ENCODE data around the gene TBC1D22A. TPM values are rescaled to one million over a fixed set of nuclear protein-coding genes. Genes with fewer than 3 reads are reported as not detected.

The TBC1D22A gene
- total and polyA plus RNA-seq, 4 donors, result 4.1 to 12.4 (median 8.4) TPM

GRCh38 chr22:47158457-47158856, 396.0 kb downstream of the TBC1D22A start:
- TF ChIP-seq, protein P1, sequence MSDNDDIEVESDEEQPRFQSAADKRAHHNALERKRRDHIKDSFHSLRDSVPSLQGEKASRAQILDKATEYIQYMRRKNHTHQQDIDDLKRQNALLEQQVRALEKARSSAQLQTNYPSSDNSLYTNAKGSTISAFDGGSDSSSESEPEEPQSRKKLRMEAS (IDR thresholded peaks at IDR 0.05), result no peak
- TF ChIP-seq RAD21 (IDR thresholded peaks at IDR 0.05) (no peak), HNF4A (conservative IDR thresholded peaks at IDR 0.05) (no peak), ZBTB33 (IDR thresholded peaks at IDR 0.05) (no peak), NR2F2 (IDR thresholded peaks at IDR 0.05) (no peak), SP1 (IDR thresholded peaks at IDR 0.05) (no peak), FOXA2 (IDR thresholded peaks at IDR 0.05) (no peak), FOXA1 (IDR thresholded peaks at IDR 0.05) (no peak), REST (IDR thresholded peaks at IDR 0.05) (no peak), EGR1 (IDR thresholded peaks at IDR 0.05; ENCODE audit: low read depth in 2 of 2) (no peak), CTCF (IDR thresholded peaks at IDR 0.05; ENCODE audit: low read depth, low read length, missing input control) (no peak), JUND (IDR thresholded peaks at IDR 0.05) (no peak), GABPA (IDR thresholded peaks at IDR 0.05 in 1 of 2, conservative IDR thresholded peaks at IDR 0.05 in 1 of 2) (no peak), TAF1 (conservative IDR thresholded peaks at IDR 0.05) (no peak), HNF4G (IDR thresholded peaks at IDR 0.05) (no peak), RXRA (IDR thresholded peaks at IDR 0.05) (no peak), YY1 (IDR thresholded peaks at IDR 0.05) (no peak)
- TF ChIP-seq, protein P2, sequence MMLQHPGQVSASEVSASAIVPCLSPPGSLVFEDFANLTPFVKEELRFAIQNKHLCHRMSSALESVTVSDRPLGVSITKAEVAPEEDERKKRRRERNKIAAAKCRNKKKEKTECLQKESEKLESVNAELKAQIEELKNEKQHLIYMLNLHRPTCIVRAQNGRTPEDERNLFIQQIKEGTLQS (IDR thresholded peaks at IDR 0.05), result no peak
- Histone ChIP-seq H3K9ac (ENCODE audit: low read depth in 1 of 2, low read length in 2 of 2) (no peak overlapping the region), H3K9me3 (ENCODE audit: control insufficient read depth in 4 of 4, low read length in 3 of 4) (no peaks in the 10 kb centered on the region), H3K27me3 (ENCODE audit: control insufficient read depth in 4 of 4, insufficient read depth in 4 of 4, low read length in 3 of 4) (no peaks in the 10 kb centered on the region), H3K4me1 (ENCODE audit: control insufficient read depth in 4 of 4, insufficient read depth in 4 of 4, low read length in 3 of 4) (no peaks in the 10 kb centered on the region), H3K4me3 (ENCODE audit: low read depth in 1 of 3, low read length in 3 of 3) (no peak overlapping the region), H3K27ac (ENCODE audit: low read depth in 1 of 2, low read length in 2 of 2) (no peak overlapping the region), H3K36me3 (ENCODE audit: control insufficient read depth in 4 of 4, insufficient read depth in 3 of 4, low read depth in 1 of 4, low read length in 3 of 4) (no peaks in the 10 kb centered on the region)
- no peak for DNase-seq (ENCODE audit: low spot score)
- 94% methylated on average over 11 of the region's 11 CpGs for WGBS
